Measurements from ENCODE around the gene OMG.
A peak's percentile ranks its signal among the peaks of the same experiment; 100 is the strongest.

Gene OMG

GRCh38 chr17:31275116-31275515 is 21.9 kb downstream of the OMG start:
- Mint-ChIP-seq H3K4me1 (no peaks in the 10 kb centered on the region), H3K4me3 (no peak overlapping the region), H3K36me3 (ENCODE audit: low read depth) (peaks cover 63% of the 10 kb centered on the region), H3K27ac (no peak overlapping the region), H3K9me3 (no peaks in the 10 kb centered on the region), H3K27me3 (ENCODE audit: low read depth) (no peaks in the 10 kb centered on the region)
- TF ChIP-seq CTCF (IDR thresholded peaks at IDR 0.05; ENCODE audit: unreplicated experiment in 3 of 3) = no peak

- no peaks in the 10 kb centered on the region for H3K9me3 Mint-ChIP-seq
- no peak overlapping the region for H3K27ac Mint-ChIP-seq
- H3K4me1 Mint-ChIP-seq = peaks cover 7% of the 10 kb centered on the region
- no peak overlapping the region for H3K4me3 Mint-ChIP-seq
- no peaks in the 10 kb centered on the region for H3K27me3 Mint-ChIP-seq (ENCODE audit: low read depth)
- peaks cover 66% of the 10 kb centered on the region for H3K36me3 Mint-ChIP-seq (ENCODE audit: low read depth)
- no peak for TF ChIP-seq CTCF (IDR thresholded peaks at IDR 0.05; ENCODE audit: unreplicated experiment in 3 of 3)
Measured at GRCh38 chr17:31274252-31274651, 22.8 kb downstream of the OMG start.

GRCh38 chr17:31273516-31273915 is 23.5 kb downstream of the OMG start:
- Mint-ChIP-seq H3K36me3 (ENCODE audit: low read depth) (peaks cover 70% of the 10 kb centered on the region), H3K27ac (no peak overlapping the region), H3K27me3 (ENCODE audit: low read depth) (no peaks in the 10 kb centered on the region), H3K4me3 (no peak overlapping the region), H3K4me1 (peaks cover 11% of the 10 kb centered on the region), H3K9me3 (no peaks in the 10 kb centered on the region)
- TF ChIP-seq CTCF (IDR thresholded peaks at IDR 0.05; ENCODE audit: unreplicated experiment in 3 of 3) = no peak

GRCh38 chr17:31272803-31273202 is 24.2 kb downstream of the OMG start:
- Mint-ChIP-seq H3K36me3 (ENCODE audit: low read depth) (peaks cover 70% of the 10 kb centered on the region), H3K27me3 (ENCODE audit: low read depth) (no peaks in the 10 kb centered on the region), H3K27ac (no peak overlapping the region), H3K4me1 (peaks cover 11% of the 10 kb centered on the region), H3K4me3 (no peak overlapping the region), H3K9me3 (no peaks in the 10 kb centered on the region)
- no peak for TF ChIP-seq CTCF (IDR thresholded peaks at IDR 0.05; ENCODE audit: unreplicated experiment in 3 of 3)

GRCh38 chr17:31272236-31272635 is 24.8 kb downstream of the OMG start:
- H3K27me3 Mint-ChIP-seq (ENCODE audit: low read depth) = no peaks in the 10 kb centered on the region
- H3K9me3 Mint-ChIP-seq = no peaks in the 10 kb centered on the region
- TF ChIP-seq CTCF (IDR thresholded peaks at IDR 0.05; ENCODE audit: unreplicated experiment in 3 of 3) = no peak
- no peak overlapping the region for H3K27ac Mint-ChIP-seq
- peaks cover 73% of the 10 kb centered on the region for H3K36me3 Mint-ChIP-seq (ENCODE audit: low read depth)
- peaks cover 11% of the 10 kb centered on the region for H3K4me1 Mint-ChIP-seq
- H3K4me3 Mint-ChIP-seq = no peak overlapping the region

- peaks cover 73% of the 10 kb centered on the region for H3K36me3 Mint-ChIP-seq (ENCODE audit: low read depth)
- peak overlapping the region; percentile 34 to 84 (median 74) for H3K27ac Mint-ChIP-seq
- H3K4me1 Mint-ChIP-seq = peaks cover 11% of the 10 kb centered on the region
- no peaks in the 10 kb centered on the region for H3K27me3 Mint-ChIP-seq (ENCODE audit: low read depth)
- no peak for TF ChIP-seq CTCF (IDR thresholded peaks at IDR 0.05; ENCODE audit: unreplicated experiment in 3 of 3)
- no peaks in the 10 kb centered on the region for H3K9me3 Mint-ChIP-seq
- no peak overlapping the region for H3K4me3 Mint-ChIP-seq
Measured at GRCh38 chr17:31269578-31269983, 27.5 kb downstream of the OMG start.
